Endothelial cell of umbilical vein (primary cell): ENCODE data around the gene RELN. TPM values are rescaled to one million over a fixed set of nuclear protein-coding genes. Genes with fewer than 3 reads are reported as not detected.

Experiments
- BruUV-seq: library from RNA; stranded (reverse); fragments of 400-500 nt; replicated peaks from 2 replicates; lab custom pipeline; 2021; lab: Mats Ljungman, UMichigan
- CTCF ChIA-PET: fragments of 300-600, 350-600 bp; sonication (Branson Sonifier 250); formaldehyde crosslinking; loops from one replicate; lab custom pipeline; 2021; ENCODE audit warnings: antibody characterized with exemption, inconsistent platforms; lab: Charles Lee
- POLR2A ChIA-PET: fragments of 300-600, 350-600 bp; sonication (Branson Sonifier 250); formaldehyde crosslinking; loops from one replicate; lab custom pipeline; 2021; ENCODE audit warnings: antibody characterized with exemption, inconsistent platforms; lab: Charles Lee
- DNase-seq: peaks from one replicate; pipeline ENCODE4 v3.0.0-alpha.2; 2011; ENCODE audit warnings: low read depth, low spot score
- FAIRE-seq: peaks from 2 replicates; lab custom pipeline; 2011; peaks lifted over from hg19 to GRCh38; lab: Jason Lieb, UNC
- H2AFZ ChIP-seq: 2 replicates; pipeline ENCODE4 v1.6.0; 2012; ENCODE audit warnings: low read depth, low read length, control low read depth, inconsistent platforms
- H3K27ac ChIP-seq: 2 replicates; pipeline ENCODE4 v1.5.1; 2011; ENCODE audit warnings: low read depth, mild to moderate bottlenecking, control low read depth, low read length, moderate library complexity; ENCODE audit not compliant: insufficient read depth
- H3K27me3 ChIP-seq, 2 experiments: 2 replicates each; pipeline versions ENCODE4 v1.6.0 to v1.6.1; 2011; ENCODE audit warnings: low read length in 2 of 2, mixed read lengths in 1 of 2; ENCODE audit not compliant: control insufficient read depth in 2 of 2, insufficient read depth in 2 of 2
- H3K36me3 ChIP-seq, 2 experiments: 2 replicates in 1 of 2; 3 replicates in 1 of 2; pipeline ENCODE4 v1.5.1; 2011; ENCODE audit warnings: low read length in 2 of 2, mild to moderate bottlenecking in 1 of 2, moderate library complexity in 1 of 2; ENCODE audit not compliant: control insufficient read depth in 2 of 2, insufficient read depth in 2 of 2; ENCODE audit errors: extremely low read depth in 1 of 2
- H3K4me1 ChIP-seq: 3 replicates; pipeline ENCODE4 v1.5.1; 2011; ENCODE audit warnings: mild to moderate bottlenecking, low read length; ENCODE audit not compliant: control insufficient read depth, insufficient read depth; ENCODE audit errors: extremely low read depth
- H3K4me2 ChIP-seq: 2 replicates; pipeline ENCODE4 v1.6.1; 2011; ENCODE audit warnings: low read length, control low read depth, mixed read lengths; ENCODE audit not compliant: insufficient read depth
- H3K4me3 ChIP-seq, 3 experiments: fragments of 200-600 bp in 1 of 3; sonication (generic), shearing (Covaris generic) in 1 of 3; replicated peaks in 1 of 3; 2 replicates each; pipeline ENCODE4 v1.5.1; 2011 to 2016; ENCODE audit warnings: control low read depth in 3 of 3, low read length in 3 of 3, mild to moderate bottlenecking in 2 of 3, inconsistent platforms in 1 of 3, low read depth in 1 of 3, moderate library complexity in 1 of 3; ENCODE audit not compliant: insufficient read depth in 1 of 3
- H3K79me2 ChIP-seq: 2 replicates; pipeline ENCODE4 v1.6.0; 2012; ENCODE audit warnings: low read length, inconsistent platforms; ENCODE audit not compliant: control insufficient read depth, insufficient read depth
- H3K9ac ChIP-seq: replicated peaks from 2 replicates; pipeline ENCODE3; 2011; ENCODE audit warnings: low read length, control low read depth; ENCODE audit not compliant: insufficient read depth; ENCODE audit errors: extremely low read depth
- H3K9me1 ChIP-seq: replicated peaks from 3 replicates; pipeline ENCODE4 v1.6.0; 2011; ENCODE audit warnings: mild to moderate bottlenecking, low read length; ENCODE audit not compliant: control insufficient read depth, insufficient read depth; ENCODE audit errors: extremely low read depth
- H3K9me3 ChIP-seq: replicated peaks from 2 replicates; pipeline ENCODE4 v1.5.1; 2012; ENCODE audit warnings: low read length, inconsistent platforms; ENCODE audit not compliant: control insufficient read depth, insufficient read depth
- H4K20me1 ChIP-seq: replicated peaks from 2 replicates; pipeline ENCODE3; 2011; ENCODE audit warnings: mild to moderate bottlenecking, low read length; ENCODE audit not compliant: control insufficient read depth, insufficient read depth; ENCODE audit errors: extremely low read depth
- CTCF ChIP-seq, 2 donors: IDR thresholded peaks; 1 replicate in 1 of 2; 2 replicates in 1 of 2; pipeline ENCODE4 v1.5.1; 2011; ENCODE audit warnings: low read length in 2 of 2, mild to moderate bottlenecking in 2 of 2, moderate library complexity in 2 of 2, control low read depth in 1 of 2, inconsistent platforms in 1 of 2, low read depth in 1 of 2; ENCODE audit not compliant: insufficient read depth in 1 of 2; ENCODE audit errors: extremely low read depth in 1 of 2
- EZH2 ChIP-seq: IDR thresholded peaks from 2 replicates; pipeline ENCODE4 v1.6.1; 2012; ENCODE audit warnings: borderline replicate concordance, low read depth, mild to moderate bottlenecking, moderate library complexity, low read length, inconsistent platforms; ENCODE audit not compliant: severe bottlenecking
- FOS ChIP-seq: IDR thresholded peaks from 2 replicates; pipeline ENCODE4 v1.6.1; 2011; ENCODE audit warnings: mild to moderate bottlenecking, low read length, moderate library complexity, borderline replicate concordance; ENCODE audit not compliant: insufficient read depth
- GATA2 ChIP-seq: IDR thresholded peaks from 2 replicates; pipeline ENCODE4 v1.7.0; 2011; ENCODE audit warnings: low read depth, mild to moderate bottlenecking, moderate library complexity, mixed read lengths, low read length; ENCODE audit not compliant: insufficient read length, insufficient read depth
- JUN ChIP-seq: IDR thresholded peaks from 2 replicates; pipeline ENCODE4 v1.6.1; 2011; ENCODE audit warnings: borderline replicate concordance, low read depth; ENCODE audit not compliant: insufficient read length, insufficient read depth
- MYC ChIP-seq: IDR thresholded peaks from one replicate; pipeline ENCODE4 v1.6.1; 2011; ENCODE audit warnings: mild to moderate bottlenecking, low read depth, low read length
- POLR2A ChIP-seq: IDR thresholded peaks from 2 replicates; pipeline ENCODE4 v1.6.1; 2012; ENCODE audit warnings: low read depth, mild to moderate bottlenecking, control low read depth, low read length
- POLR2AphosphoS5 ChIP-seq: IDR thresholded peaks from 2 replicates; pipeline ENCODE4 v1.6.1; 2012; ENCODE audit warnings: low read depth, mild to moderate bottlenecking, control low read depth, low read length, moderate library complexity; ENCODE audit not compliant: insufficient read depth
- dilution Hi-C: fragments of 300-500 bp; cut with MboI; formaldehyde crosslinking; loops from one replicate; pipeline ENCODE4 v1.15.0; 2019; ENCODE audit warnings: low sequenced_read_pairs; ENCODE audit not compliant: extremely low pct_ligation_motif_present
- intact Hi-C: fragments of 100-400 bp; cut with micrococcal nuclease; formaldehyde crosslinking; loops from one replicate; pipeline ENCODE4 v1.10.0; 2022
- polyA plus RNA-seq, 4 experiments: library from polyadenylated mRNA; depleted of rRNA in 3 of 4; stranded (reverse) in 3 of 4; unstranded in 1 of 4; fragments of >200 nt; gene quantifications; 2 replicates each; pipeline versions ENCODE4 v1.2.1 to v1.2.3, GENCODE V29; 2011 to 2012; ENCODE audit warnings: missing spikeins in 1 of 4
- total RNA-seq: library from RNA; stranded (reverse); gene quantifications from 2 replicates; pipeline ENCODE4 v1.2.3, GENCODE V29; 2021

Gene RELN
- total and polyA plus RNA-seq, 2 donors (not counting 3 experiments of a cell fraction or from before 2014, with no cell fraction given): 0.15 to 0.22 TPM

GRCh38 chr7:103766660-103767059, 222.8 kb downstream of the RELN start:
- intact Hi-C loops: no loop called here
- Histone ChIP-seq H2AFZ (no peak overlapping the region), H3K79me2 (no peaks in the 10 kb centered on the region), H3K9me3 (no peaks in the 10 kb centered on the region), H3K36me3 (no peaks in the 10 kb centered on the region), H3K9ac (no peak overlapping the region), H4K20me1 (no peaks in the 10 kb centered on the region), H3K4me3 (no peak overlapping the region), H3K27ac (no peak overlapping the region), H3K27me3 (peaks cover 2 to 14% of the 10 kb centered on the region in 2 experiments), H3K4me1 (no peaks in the 10 kb centered on the region), H3K4me2 (no peak overlapping the region), H3K9me1 (no peaks in the 10 kb centered on the region)
- no TSS peak for BruUV-seq
- no peak for DNase-seq
- TF ChIP-seq FOS (no peak), JUN (no peak)
- dilution Hi-C loops: no loop called here
- ChIA-PET POLR2A (no interaction called here), CTCF (interaction anchor here (1.0 kb wide), 1 partner anchor 30 kb away, joined by 3 read pairs; no protein-coding TSS in a partner anchor)
- no peak for FAIRE-seq

DNA sequence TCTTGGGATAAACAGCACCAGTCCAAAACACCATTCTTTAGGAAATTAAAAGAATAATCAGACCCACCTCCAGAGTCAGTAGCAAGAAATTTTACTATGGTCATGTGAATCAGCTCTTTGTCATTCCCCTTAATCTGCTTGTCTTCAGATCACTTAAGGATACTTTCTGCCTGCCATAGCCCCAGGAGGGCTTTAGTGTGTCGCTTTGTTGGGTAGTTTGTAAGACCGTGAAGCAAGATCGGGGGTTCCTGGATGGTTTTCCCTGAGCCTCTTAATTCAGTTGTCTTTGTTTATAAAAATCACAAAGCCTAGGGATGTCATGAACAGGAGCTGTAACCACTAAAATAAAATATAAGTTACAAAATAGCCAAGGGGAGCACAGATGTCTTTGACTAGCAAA, 223.6 kb downstream of the RELN start:
- dilution Hi-C loops (no loop called here), intact Hi-C loops (no loop called here)
- H4K20me1 ChIP-seq: no peaks in the 10 kb centered on the region
- BruUV-seq: no TSS peak
- POLR2A ChIA-PET: no interaction called here
- no peak overlapping the region for H3K4me3 ChIP-seq
- no peaks in the 10 kb centered on the region for H3K9me3 ChIP-seq
- H3K27ac ChIP-seq: no peak overlapping the region
- H3K36me3 ChIP-seq: no peaks in the 10 kb centered on the region
- no peaks in the 10 kb centered on the region for H3K79me2 ChIP-seq
- TF ChIP-seq POLR2A (no peak), GATA2 (no peak), FOS (no peak), CTCF (IDR thresholded peaks at IDR 0.05; ENCODE audit: extremely low read depth in 1 of 2, insufficient read depth in 1 of 2, low read depth in 1 of 2, low read length in 2 of 2) (no peak), JUN (no peak), MYC (no peak), POLR2AphosphoS5 (no peak), EZH2 (no peak)
- H2AFZ ChIP-seq: no peak overlapping the region
- no peaks in the 10 kb centered on the region for H3K9me1 ChIP-seq
- DNase-seq: no peak
- no peak overlapping the region for H3K9ac ChIP-seq
- no peak for FAIRE-seq
- no peaks in the 10 kb centered on the region for H3K4me1 ChIP-seq
- peaks cover 2 to 14% of the 10 kb centered on the region in 2 experiments for H3K27me3 ChIP-seq
- no peak overlapping the region for H3K4me2 ChIP-seq
- CTCF ChIA-PET: no interaction called here
